IMR-90 (cell line): ENCODE results near the gene RASD2.

Experiments used
- BHLHE40 ChIP-seq: fragments of 150-350 bp; IDR thresholded peaks from 2 replicates; pipeline ENCODE4 v1.6.1; 2016; ENCODE audit warnings: mild to moderate bottlenecking, low read depth, low read length
- CEBPB ChIP-seq: IDR thresholded peaks from 2 replicates; pipeline ENCODE4 v1.6.1; 2012; ENCODE audit warnings: low read depth, low read length, improper control_type of control experiment
- CHD1 ChIP-seq: IDR thresholded peaks from 2 replicates; pipeline ENCODE4 v1.6.1; 2012; ENCODE audit warnings: low read depth, low read length, improper control_type of control experiment
- FOS ChIP-seq: fragments of 150-350 bp; IDR thresholded peaks from 2 replicates; pipeline ENCODE4 v1.6.1; 2016; ENCODE audit warnings: low read depth, low read length
- MAFK ChIP-seq: IDR thresholded peaks from 2 replicates; pipeline ENCODE4 v1.6.1; 2012; ENCODE audit warnings: low read depth, low read length, improper control_type of control experiment
- MAZ ChIP-seq: IDR thresholded peaks from 2 replicates; pipeline ENCODE4 v1.6.1; 2012; ENCODE audit warnings: low read depth, mild to moderate bottlenecking, low read length, improper control_type of control experiment, moderate library complexity, borderline replicate concordance
- MXI1 ChIP-seq: IDR thresholded peaks from 2 replicates; pipeline ENCODE4 v1.6.1; 2012; ENCODE audit warnings: low read depth, mild to moderate bottlenecking, low read length, moderate library complexity, borderline replicate concordance
- POLR2A ChIP-seq: IDR thresholded peaks from 2 replicates; pipeline ENCODE4 v1.6.1; 2012; ENCODE audit warnings: mild to moderate bottlenecking, low read depth, low read length
- RCOR1 ChIP-seq: IDR thresholded peaks from 2 replicates; pipeline ENCODE4 v1.6.1; 2012; ENCODE audit warnings: mild to moderate bottlenecking, low read length, improper control_type of control experiment; ENCODE audit not compliant: insufficient replicate concordance
- RFX5 ChIP-seq: IDR thresholded peaks from 2 replicates; pipeline ENCODE4 v1.8.0; 2012; ENCODE audit warnings: low read depth, mild to moderate bottlenecking, low read length, moderate library complexity
- TF ChIP-seq, protein P1 (sequence below): conservative IDR thresholded peaks from 2 replicates; pipeline ENCODE4 v1.5.1; 2012; ENCODE audit warnings: mild to moderate bottlenecking, low read depth, low read length, improper control_type of control experiment

DNA sequence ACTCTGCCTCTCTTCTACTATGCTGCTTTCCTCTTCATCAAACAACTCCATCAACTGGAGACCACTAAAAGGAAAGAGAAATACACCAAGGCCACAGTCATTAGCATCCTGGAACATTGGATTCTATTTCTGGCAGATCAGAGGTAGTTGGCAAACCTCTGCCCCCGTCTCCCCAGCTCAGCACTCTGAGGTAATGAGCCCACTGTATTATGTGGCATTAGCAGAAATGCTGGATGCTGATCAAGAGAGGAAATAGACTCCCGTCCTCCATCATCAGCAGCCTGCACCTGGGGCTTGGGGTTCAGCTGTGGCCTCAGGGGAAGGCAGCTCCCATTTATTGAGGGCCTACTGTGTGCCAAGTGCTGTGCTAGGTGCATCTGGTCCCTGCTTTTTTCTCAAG, 9.0 kb upstream of the RASD2 start:
- no peak for TF ChIP-seq POLR2A
- TF ChIP-seq, protein P1, sequence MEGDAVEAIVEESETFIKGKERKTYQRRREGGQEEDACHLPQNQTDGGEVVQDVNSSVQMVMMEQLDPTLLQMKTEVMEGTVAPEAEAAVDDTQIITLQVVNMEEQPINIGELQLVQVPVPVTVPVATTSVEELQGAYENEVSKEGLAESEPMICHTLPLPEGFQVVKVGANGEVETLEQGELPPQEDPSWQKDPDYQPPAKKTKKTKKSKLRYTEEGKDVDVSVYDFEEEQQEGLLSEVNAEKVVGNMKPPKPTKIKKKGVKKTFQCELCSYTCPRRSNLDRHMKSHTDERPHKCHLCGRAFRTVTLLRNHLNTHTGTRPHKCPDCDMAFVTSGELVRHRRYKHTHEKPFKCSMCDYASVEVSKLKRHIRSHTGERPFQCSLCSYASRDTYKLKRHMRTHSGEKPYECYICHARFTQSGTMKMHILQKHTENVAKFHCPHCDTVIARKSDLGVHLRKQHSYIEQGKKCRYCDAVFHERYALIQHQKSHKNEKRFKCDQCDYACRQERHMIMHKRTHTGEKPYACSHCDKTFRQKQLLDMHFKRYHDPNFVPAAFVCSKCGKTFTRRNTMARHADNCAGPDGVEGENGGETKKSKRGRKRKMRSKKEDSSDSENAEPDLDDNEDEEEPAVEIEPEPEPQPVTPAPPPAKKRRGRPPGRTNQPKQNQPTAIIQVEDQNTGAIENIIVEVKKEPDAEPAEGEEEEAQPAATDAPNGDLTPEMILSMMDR: no peak
- no peak for TF ChIP-seq RFX5
- TF ChIP-seq MAZ: no peak
- no peak for TF ChIP-seq MAFK
- no peak for TF ChIP-seq CEBPB
- TF ChIP-seq RCOR1: no peak
- no peak for TF ChIP-seq BHLHE40
- TF ChIP-seq FOS: no peak
- no peak for TF ChIP-seq CHD1
- TF ChIP-seq MXI1: no peak
